HepG2 (cell line): Measurements from ENCODE around the gene PRKAR2B.

Experiments used
- FOXM1 ChIP-seq: sonication (generic); formaldehyde crosslinking; IDR thresholded peaks from 2 replicates; pipeline ENCODE4 v1.5.0; 2020; ENCODE audit warnings: missing genetic modification reagents
- ISL2 ChIP-seq: sonication (generic); formaldehyde crosslinking; IDR thresholded peaks from 2 replicates; pipeline ENCODE4 v1.5.0; 2020; ENCODE audit warnings: missing genetic modification reagents
- NCOA2 ChIP-seq: sonication (generic); formaldehyde crosslinking; IDR thresholded peaks from 2 replicates; pipeline ENCODE4 v1.8.0; 2022; ENCODE audit warnings: inconsistent platforms
- PAWR ChIP-seq: sonication (generic); formaldehyde crosslinking; IDR thresholded peaks from 2 replicates; pipeline ENCODE4 v1.4.0; 2020; ENCODE audit warnings: missing genetic modification reagents, mild to moderate bottlenecking, borderline replicate concordance
- PHF21A ChIP-seq: sonication (generic); formaldehyde crosslinking; IDR thresholded peaks from 2 replicates; pipeline ENCODE4 v1.5.0; 2020; ENCODE audit warnings: mild to moderate bottlenecking, missing genetic modification reagents
- ZNF660 ChIP-seq: sonication (generic); formaldehyde crosslinking; IDR thresholded peaks from 2 replicates; pipeline ENCODE4 v1.5.1; 2020; ENCODE audit warnings: mild to moderate bottlenecking, low read depth, missing genetic modification reagents, borderline replicate concordance
- TF ChIP-seq, protein P1 (sequence below): IDR thresholded peaks from 2 replicates; pipeline ENCODE4 v1.6.1; 2012; ENCODE audit warnings: inconsistent platforms

- TF ChIP-seq ISL2 (CRISPR knock-in tag) (no peak), ZNF660 (no peak), PAWR (no peak), PHF21A (CRISPR knock-in tag) (no peak), NCOA2 (CRISPR knock-in tag) (no peak), FOXM1 (CRISPR knock-in tag) (no peak)
- TF ChIP-seq, protein P1, sequence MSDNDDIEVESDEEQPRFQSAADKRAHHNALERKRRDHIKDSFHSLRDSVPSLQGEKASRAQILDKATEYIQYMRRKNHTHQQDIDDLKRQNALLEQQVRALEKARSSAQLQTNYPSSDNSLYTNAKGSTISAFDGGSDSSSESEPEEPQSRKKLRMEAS = no peak
These were observed 43.0 kb upstream of the PRKAR2B start for GRCh38 chr7:107001490-107001889.
